Hepatocyte (in vitro differentiated cells): ENCODE measurements around the gene TIMM22.

Experiments used
- EZH2phosphoT487 ChIP-seq: fragments of 200-600 bp; sonication (generic); IDR thresholded peaks from one replicate; pipeline ENCODE4 v1.6.1; 2018; ENCODE audit warnings: antibody characterized with exemption, mild to moderate bottlenecking, low read depth, moderate library complexity; ENCODE audit not compliant: unreplicated experiment, severe bottlenecking
- TF ChIP-seq, protein P1 (sequence below): fragments of 200-600 bp; sonication (generic); IDR thresholded peaks from 2 replicates; pipeline ENCODE4 v1.5.1; 2016; ENCODE audit warnings: antibody characterized with exemption, mild to moderate bottlenecking; ENCODE audit not compliant: poor library complexity

GRCh38 chr17:981292-981658 is 15.7 kb upstream of the TIMM22 start:
- TF ChIP-seq, protein P1, sequence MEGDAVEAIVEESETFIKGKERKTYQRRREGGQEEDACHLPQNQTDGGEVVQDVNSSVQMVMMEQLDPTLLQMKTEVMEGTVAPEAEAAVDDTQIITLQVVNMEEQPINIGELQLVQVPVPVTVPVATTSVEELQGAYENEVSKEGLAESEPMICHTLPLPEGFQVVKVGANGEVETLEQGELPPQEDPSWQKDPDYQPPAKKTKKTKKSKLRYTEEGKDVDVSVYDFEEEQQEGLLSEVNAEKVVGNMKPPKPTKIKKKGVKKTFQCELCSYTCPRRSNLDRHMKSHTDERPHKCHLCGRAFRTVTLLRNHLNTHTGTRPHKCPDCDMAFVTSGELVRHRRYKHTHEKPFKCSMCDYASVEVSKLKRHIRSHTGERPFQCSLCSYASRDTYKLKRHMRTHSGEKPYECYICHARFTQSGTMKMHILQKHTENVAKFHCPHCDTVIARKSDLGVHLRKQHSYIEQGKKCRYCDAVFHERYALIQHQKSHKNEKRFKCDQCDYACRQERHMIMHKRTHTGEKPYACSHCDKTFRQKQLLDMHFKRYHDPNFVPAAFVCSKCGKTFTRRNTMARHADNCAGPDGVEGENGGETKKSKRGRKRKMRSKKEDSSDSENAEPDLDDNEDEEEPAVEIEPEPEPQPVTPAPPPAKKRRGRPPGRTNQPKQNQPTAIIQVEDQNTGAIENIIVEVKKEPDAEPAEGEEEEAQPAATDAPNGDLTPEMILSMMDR = no peak
- no peak for TF ChIP-seq EZH2phosphoT487
